Astrocyte of the cerebellum (primary cell): ENCODE results near the gene TTLL9.

Experiments
- DNase-seq: peaks from one replicate; pipeline ENCODE4 v3.0.0-alpha.2; 2011; ENCODE audit warnings: low read depth
- H3K4me3 ChIP-seq: 2 replicates; pipeline ENCODE4 v1.5.1; 2011; ENCODE audit warnings: mild to moderate bottlenecking, low read depth, low read length, moderate library complexity
- CTCF ChIP-seq: IDR thresholded peaks from 2 replicates; pipeline ENCODE4 v1.5.1; 2012; ENCODE audit warnings: low read length, low read depth, moderate library complexity, mild to moderate bottlenecking; ENCODE audit errors: missing control alignments
- in situ Hi-C: cut with HindIII; loops from 2 replicates; pipeline ENCODE4 v1.10.0; 2017; ENCODE audit warnings: low sequenced_read_pairs

TTLL9 gene

GRCh38 chr20:31869942-31870725, at the start of gene TTLL9, which contains the start of gene DUSP15:
TSS of gene TTLL9 (plus strand) at chr20:31870634. CDS start at chr20:31871127, 493 bp downstream.
TSS of gene DUSP15 (minus strand) at chr20:31870527. CDS start at chr20:31870337, 190 bp downstream.
- DNase-seq = no peak
- in situ Hi-C loops = no loop called here
- TF ChIP-seq CTCF = no peak
- H3K4me3 ChIP-seq = peak within 1 kb of the TSS; percentile 47

- in situ Hi-C loops = no loop called here
- DNase-seq = no peak
- no peak for TF ChIP-seq CTCF
- H3K4me3 ChIP-seq = no peak overlapping the region
Observed at GRCh38 chr20:31821427-31821826, 49.0 kb upstream of the TTLL9 start.

- TF ChIP-seq CTCF = peak; percentile 96
- peak; percentile 45 for DNase-seq
- in situ Hi-C loops = no loop called here
- H3K4me3 ChIP-seq = no peak overlapping the region
Observed at GRCh38 chr20:31822421-31823330, 47.8 kb upstream of the TTLL9 start.

- TF ChIP-seq CTCF = no peak
- in situ Hi-C loops = no loop called here
- DNase-seq = no peak
- H3K4me3 ChIP-seq = no peak overlapping the region
Observed at GRCh38 chr20:31823360-31824124, 46.9 kb upstream of the TTLL9 start.

- in situ Hi-C loops = no loop called here
- no peak overlapping the region for H3K4me3 ChIP-seq
- no peak for TF ChIP-seq CTCF
- DNase-seq = no peak
Observed at GRCh38 chr20:31824125-31824485, 46.3 kb upstream of the TTLL9 start.

GRCh38 chr20:31824554-31825313, 45.7 kb upstream of the TTLL9 start:
- in situ Hi-C loops = no loop called here
- TF ChIP-seq CTCF = no peak
- no peak overlapping the region for H3K4me3 ChIP-seq
- DNase-seq = no peak
